ENCODE data around the gene RAB11FIP5. TPM values are rescaled to one million over a fixed set of nuclear protein-coding genes. Genes with fewer than 3 reads are reported as not detected.

The RAB11FIP5 gene
- total RNA-seq, 1 experiment from 2014 or later = 26.6 TPM

GRCh38 chr2:73142937-73143336, 30.2 kb upstream of the RAB11FIP5 start:
- no peak for ATAC-seq
- no peaks in the 10 kb centered on the region for H3F3A ChIP-seq (ENCODE audit: low read length, unreplicated experiment)
- H3K9me3 ChIP-seq (ENCODE audit: low read length) = no peaks in the 10 kb centered on the region
- no peak for DNase-seq
- TF ChIP-seq EZH2 (IDR thresholded peaks at IDR 0.05; ENCODE audit: low read length, unreplicated experiment) (no peak), CTCF (conservative IDR thresholded peaks at IDR 0.05; ENCODE audit: low read depth, low read length) (no peak), EZH2phosphoT487 (IDR thresholded peaks at IDR 0.05; ENCODE audit: borderline replicate concordance, low read length) (no peak)
- H3K9ac ChIP-seq (ENCODE audit: low read length) = no peak overlapping the region
- no peaks in the 10 kb centered on the region for H3K36me3 ChIP-seq (ENCODE audit: low read depth, low read length)
- no peak overlapping the region for H3K27ac ChIP-seq (ENCODE audit: low read length)
- no peaks in the 10 kb centered on the region for H3K4me1 ChIP-seq (ENCODE audit: insufficient read depth, low read length)
- no peaks in the 10 kb centered on the region for H3K9me2 ChIP-seq (replicated peaks; ENCODE audit: low read length)
- no peak overlapping the region for H3K4me3 ChIP-seq (ENCODE audit: low read length)
- CTCF ChIA-PET = no interaction called here
- BruUV-seq (replicated peaks) = no TSS peak
- H2AFZ ChIP-seq (ENCODE audit: low read length) = no peak overlapping the region
- H3K4me2 ChIP-seq (ENCODE audit: low read length) = no peak overlapping the region
- H4K20me1 ChIP-seq (ENCODE audit: low read length) = no peaks in the 10 kb centered on the region
- H3K27me3 ChIP-seq (ENCODE audit: low read length) = no peaks in the 10 kb centered on the region
- POLR2A ChIA-PET (ENCODE audit: unreplicated experiment) = no interaction called here
- intact Hi-C loops (cut with micrococcal nuclease) = no loop called here
- H3K79me2 ChIP-seq (ENCODE audit: low read length) = no peaks in the 10 kb centered on the region

GRCh38 chr2:73141896-73142295, 29.1 kb upstream of the RAB11FIP5 start:
- Histone ChIP-seq H3F3A (ENCODE audit: low read length, unreplicated experiment) (no peaks in the 10 kb centered on the region), H3K9me3 (ENCODE audit: low read length) (no peaks in the 10 kb centered on the region), H3K27me3 (ENCODE audit: low read length) (no peaks in the 10 kb centered on the region), H3K36me3 (ENCODE audit: low read depth, low read length) (no peaks in the 10 kb centered on the region), H3K9ac (ENCODE audit: low read length) (no peak overlapping the region), H4K20me1 (ENCODE audit: low read length) (no peaks in the 10 kb centered on the region), H3K4me1 (ENCODE audit: insufficient read depth, low read length) (no peaks in the 10 kb centered on the region), H2AFZ (ENCODE audit: low read length) (no peak overlapping the region), H3K79me2 (ENCODE audit: low read length) (no peaks in the 10 kb centered on the region), H3K27ac (ENCODE audit: low read length) (no peak overlapping the region), H3K4me2 (ENCODE audit: low read length) (no peak overlapping the region), H3K4me3 (ENCODE audit: low read length) (no peak overlapping the region), H3K9me2 (replicated peaks; ENCODE audit: low read length) (no peaks in the 10 kb centered on the region)
- DNase-seq (no peak), ATAC-seq (no peak)
- CTCF ChIA-PET = no interaction called here
- POLR2A ChIA-PET (ENCODE audit: unreplicated experiment) = no interaction called here
- TF ChIP-seq EZH2phosphoT487 (IDR thresholded peaks at IDR 0.05; ENCODE audit: borderline replicate concordance, low read length) = no peak
- TF ChIP-seq CTCF (conservative IDR thresholded peaks at IDR 0.05; ENCODE audit: low read depth, low read length) = no peak
- TF ChIP-seq EZH2 (IDR thresholded peaks at IDR 0.05; ENCODE audit: low read length, unreplicated experiment) = no peak
- no TSS peak for BruUV-seq (replicated peaks)
- intact Hi-C loops (cut with micrococcal nuclease) = no loop called here

GRCh38 chr2:73135236-73135635, 22.5 kb upstream of the RAB11FIP5 start:
- no peaks in the 10 kb centered on the region for H3K4me1 ChIP-seq (ENCODE audit: insufficient read depth, low read length)
- DNase-seq = no peak
- no peak for TF ChIP-seq EZH2phosphoT487 (IDR thresholded peaks at IDR 0.05; ENCODE audit: borderline replicate concordance, low read length)
- no peak for TF ChIP-seq EZH2 (IDR thresholded peaks at IDR 0.05; ENCODE audit: low read length, unreplicated experiment)
- no peak for TF ChIP-seq CTCF (conservative IDR thresholded peaks at IDR 0.05; ENCODE audit: low read depth, low read length)
- intact Hi-C loops (cut with micrococcal nuclease) = no loop called here
- no peak for ATAC-seq
- no peak overlapping the region for H3K4me2 ChIP-seq (ENCODE audit: low read length)
- ChIA-PET POLR2A (ENCODE audit: unreplicated experiment) (no interaction called here), CTCF (no interaction called here)
- H3K9me2 ChIP-seq (replicated peaks; ENCODE audit: low read length) = no peaks in the 10 kb centered on the region
- no peaks in the 10 kb centered on the region for H3K79me2 ChIP-seq (ENCODE audit: low read length)
- no peaks in the 10 kb centered on the region for H3K27me3 ChIP-seq (ENCODE audit: low read length)
- no peak overlapping the region for H2AFZ ChIP-seq (ENCODE audit: low read length)
- H3K9me3 ChIP-seq (ENCODE audit: low read length) = no peaks in the 10 kb centered on the region
- H3K27ac ChIP-seq (ENCODE audit: low read length) = no peak overlapping the region
- no peaks in the 10 kb centered on the region for H3F3A ChIP-seq (ENCODE audit: low read length, unreplicated experiment)
- BruUV-seq (replicated peaks) = no TSS peak
- H4K20me1 ChIP-seq (ENCODE audit: low read length) = no peaks in the 10 kb centered on the region
- no peak overlapping the region for H3K9ac ChIP-seq (ENCODE audit: low read length)
- no peaks in the 10 kb centered on the region for H3K36me3 ChIP-seq (ENCODE audit: low read depth, low read length)
- H3K4me3 ChIP-seq (ENCODE audit: low read length) = no peak overlapping the region

Measured in PC-3 (cell line).